RWPE2 (cell line): Measurements from ENCODE around the gene MS4A15.

Experiments used
- ATAC-seq: fragments of 200-7000 bp; cut with Tn5 transposase; 3 replicates; pipeline ENCODE4 v1.9.1; 2021; ENCODE audit warnings: low read depth
- DNase-seq: peaks from one replicate; pipeline ENCODE4 v3.0.0-alpha.2; 2020; ENCODE audit warnings: low spot score
- H3K27ac ChIP-seq: fragments of 450-650 bp; 2 replicates; pipeline ENCODE4 v1.5.1; 2017; ENCODE audit warnings: mild to moderate bottlenecking; ENCODE audit not compliant: poor library complexity, severe bottlenecking
- H3K27me3 ChIP-seq: fragments of 250-450 bp; sonication (Bioruptor Pico); 2 replicates; pipeline ENCODE4 v1.5.1; 2021; ENCODE audit warnings: mild to moderate bottlenecking, moderate library complexity; ENCODE audit not compliant: insufficient read depth, poor library complexity, severe bottlenecking
- H3K36me3 ChIP-seq: fragments of 250-450 bp; sonication (Bioruptor Pico); 2 replicates; pipeline ENCODE4 v1.5.1; 2020; ENCODE audit warnings: low read depth, mild to moderate bottlenecking, moderate library complexity
- H3K4me1 ChIP-seq: fragments of 250-450 bp; sonication (Bioruptor Pico); 2 replicates; pipeline ENCODE4 v1.5.1; 2021; ENCODE audit warnings: mild to moderate bottlenecking, moderate library complexity; ENCODE audit not compliant: insufficient read depth, poor library complexity, severe bottlenecking
- H3K4me3 ChIP-seq: fragments of 250-450 bp; sonication (Bioruptor Pico); 2 replicates; pipeline ENCODE4 v1.5.1; 2021; ENCODE audit warnings: mild to moderate bottlenecking, moderate library complexity; ENCODE audit not compliant: severe bottlenecking
- H3K9me3 ChIP-seq: fragments of 250-450 bp; sonication (Bioruptor Pico); 2 replicates; pipeline ENCODE4 v1.5.1; 2021; ENCODE audit warnings: mild to moderate bottlenecking, moderate library complexity; ENCODE audit not compliant: severe bottlenecking
- TF ChIP-seq, protein P1 (sequence below): fragments of 450-650 bp; IDR thresholded peaks from one replicate; pipeline ENCODE4 v1.5.1; 2017; ENCODE audit warnings: mild to moderate bottlenecking, moderate library complexity; ENCODE audit not compliant: poor library complexity, severe bottlenecking

Gene MS4A15

DNA sequence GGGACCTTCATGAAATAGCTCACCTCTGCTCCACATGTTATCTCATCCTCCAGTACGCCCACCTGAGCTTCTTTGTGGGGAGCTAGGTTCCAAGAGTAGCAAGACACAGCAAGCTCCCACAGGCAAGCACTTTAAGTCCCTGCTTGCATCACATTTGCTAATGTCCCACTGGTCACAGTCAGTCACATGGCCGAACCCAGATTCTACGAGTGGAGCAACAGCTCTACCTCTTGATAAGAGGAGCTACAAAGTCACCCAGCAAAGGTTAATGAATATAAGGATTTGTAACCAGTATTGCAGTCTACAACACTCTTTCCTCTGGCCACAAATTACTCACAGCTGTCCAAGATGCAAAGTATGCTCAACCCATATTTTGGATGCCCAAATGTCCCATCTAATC is 15.2 kb upstream of the MS4A15 start:
- Histone ChIP-seq H3K27ac (no peak overlapping the region), H3K36me3 (no peaks in the 10 kb centered on the region), H3K4me1 (no peaks in the 10 kb centered on the region), H3K27me3 (no peaks in the 10 kb centered on the region), H3K4me3 (no peak overlapping the region), H3K9me3 (no peaks in the 10 kb centered on the region)
- ATAC-seq (no peak), DNase-seq (no peak)
- TF ChIP-seq, protein P1, sequence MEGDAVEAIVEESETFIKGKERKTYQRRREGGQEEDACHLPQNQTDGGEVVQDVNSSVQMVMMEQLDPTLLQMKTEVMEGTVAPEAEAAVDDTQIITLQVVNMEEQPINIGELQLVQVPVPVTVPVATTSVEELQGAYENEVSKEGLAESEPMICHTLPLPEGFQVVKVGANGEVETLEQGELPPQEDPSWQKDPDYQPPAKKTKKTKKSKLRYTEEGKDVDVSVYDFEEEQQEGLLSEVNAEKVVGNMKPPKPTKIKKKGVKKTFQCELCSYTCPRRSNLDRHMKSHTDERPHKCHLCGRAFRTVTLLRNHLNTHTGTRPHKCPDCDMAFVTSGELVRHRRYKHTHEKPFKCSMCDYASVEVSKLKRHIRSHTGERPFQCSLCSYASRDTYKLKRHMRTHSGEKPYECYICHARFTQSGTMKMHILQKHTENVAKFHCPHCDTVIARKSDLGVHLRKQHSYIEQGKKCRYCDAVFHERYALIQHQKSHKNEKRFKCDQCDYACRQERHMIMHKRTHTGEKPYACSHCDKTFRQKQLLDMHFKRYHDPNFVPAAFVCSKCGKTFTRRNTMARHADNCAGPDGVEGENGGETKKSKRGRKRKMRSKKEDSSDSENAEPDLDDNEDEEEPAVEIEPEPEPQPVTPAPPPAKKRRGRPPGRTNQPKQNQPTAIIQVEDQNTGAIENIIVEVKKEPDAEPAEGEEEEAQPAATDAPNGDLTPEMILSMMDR = no peak

DNA sequence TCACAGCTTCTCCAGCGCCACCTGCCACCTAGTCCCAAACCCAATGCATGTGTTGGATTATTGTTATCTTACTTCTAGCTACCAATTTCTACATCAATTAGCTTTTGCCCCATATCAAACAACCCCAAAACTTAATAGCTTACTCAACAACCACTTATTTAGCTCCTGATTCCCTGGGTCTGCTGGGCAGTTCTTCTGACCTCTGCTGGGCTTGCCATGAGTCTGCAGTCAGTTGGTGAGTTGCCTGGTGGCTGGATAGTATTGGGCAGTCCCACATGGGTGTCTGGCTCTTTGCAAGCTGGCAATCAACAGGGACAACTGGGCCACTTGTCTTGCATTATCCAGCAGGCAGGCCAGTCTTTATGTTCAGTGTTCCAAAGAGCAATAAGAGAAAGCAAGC is 13.6 kb upstream of the MS4A15 start:
- ATAC-seq = no peak
- H3K27me3 ChIP-seq = no peaks in the 10 kb centered on the region
- no peak overlapping the region for H3K4me3 ChIP-seq
- H3K27ac ChIP-seq = no peak overlapping the region
- TF ChIP-seq, protein P1 = no peak
- H3K36me3 ChIP-seq = no peaks in the 10 kb centered on the region
- H3K4me1 ChIP-seq = no peaks in the 10 kb centered on the region
- no peak for DNase-seq
- H3K9me3 ChIP-seq = no peaks in the 10 kb centered on the region

DNA sequence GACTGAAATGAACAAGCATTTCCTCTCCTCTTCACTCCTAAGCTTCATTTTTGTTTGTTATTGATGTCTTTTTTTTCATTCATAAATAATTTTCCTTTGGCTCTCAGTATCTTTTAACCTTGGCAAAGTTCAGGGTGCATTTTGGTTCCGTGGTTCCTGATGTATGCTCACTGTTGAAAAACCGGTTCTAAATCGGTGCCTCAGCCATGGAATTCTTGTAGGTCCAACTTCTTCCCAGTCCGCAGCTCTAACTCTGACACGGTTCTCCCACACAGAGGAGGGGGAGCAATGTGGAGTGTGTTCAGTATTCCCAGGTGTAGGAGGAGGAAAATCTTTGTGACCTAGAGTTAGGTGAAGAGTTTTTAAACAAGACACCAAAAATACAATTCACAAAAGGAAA is 12.6 kb upstream of the MS4A15 start:
- H3K4me1 ChIP-seq = no peaks in the 10 kb centered on the region
- no peak overlapping the region for H3K27ac ChIP-seq
- DNase-seq (no peak), ATAC-seq (no peak)
- H3K36me3 ChIP-seq = no peaks in the 10 kb centered on the region
- H3K27me3 ChIP-seq = no peaks in the 10 kb centered on the region
- no peak overlapping the region for H3K4me3 ChIP-seq
- no peaks in the 10 kb centered on the region for H3K9me3 ChIP-seq
- TF ChIP-seq, protein P1 = no peak

DNA sequence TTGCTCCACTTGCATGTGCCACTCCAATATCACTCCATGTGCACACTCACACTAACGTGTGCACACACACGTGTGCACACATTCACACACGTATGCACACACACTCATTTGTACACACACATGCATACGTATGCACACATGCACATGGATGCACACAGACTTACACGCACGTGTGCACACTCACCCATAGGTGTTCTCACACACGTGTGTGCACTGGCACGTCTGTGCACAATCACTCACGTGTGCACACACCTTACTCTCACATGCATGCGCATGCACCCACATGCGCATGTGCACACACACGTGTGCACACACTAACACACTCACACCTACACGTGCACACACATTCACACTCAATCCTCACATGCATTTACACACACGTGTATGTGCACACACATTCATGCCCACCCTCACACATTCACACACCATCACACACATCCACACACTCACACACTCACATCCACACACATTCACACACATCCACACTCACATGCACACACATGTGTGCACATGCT is 9.3 kb upstream of the MS4A15 start:
- TF ChIP-seq, protein P1 = no peak

DNA sequence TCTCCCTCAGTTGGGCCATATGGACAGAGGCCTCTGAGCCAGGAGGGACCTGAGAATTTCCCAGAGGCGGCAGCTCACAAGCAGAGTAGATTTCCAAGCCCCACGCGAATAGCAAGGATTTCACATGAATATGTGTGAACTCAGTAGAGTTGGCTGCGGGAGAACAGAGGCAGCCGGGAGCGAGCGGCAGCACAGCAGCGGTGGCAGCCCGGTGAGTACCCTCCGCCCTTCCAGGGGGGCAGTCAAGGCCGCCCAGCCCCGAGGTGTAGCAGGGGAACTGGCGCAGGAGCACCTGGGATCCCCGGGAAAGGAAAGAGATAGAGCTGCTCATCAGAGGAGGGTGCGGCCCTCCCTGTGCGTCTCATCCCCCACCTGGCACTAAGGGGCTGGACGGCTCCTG is 8.4 kb upstream of the MS4A15 start:
- Histone ChIP-seq H3K27me3 (no peaks in the 10 kb centered on the region), H3K4me1 (no peaks in the 10 kb centered on the region), H3K27ac (no peak overlapping the region), H3K9me3 (no peaks in the 10 kb centered on the region), H3K4me3 (no peak overlapping the region), H3K36me3 (no peaks in the 10 kb centered on the region)
- TF ChIP-seq, protein P1 = no peak
- DNase-seq (no peak), ATAC-seq (no peak)

More for the DNA sequence above, 9.3 kb upstream of the MS4A15 start:
- H3K36me3 ChIP-seq = no peaks in the 10 kb centered on the region
- ATAC-seq (no peak), DNase-seq (no peak)
- no peak overlapping the region for H3K4me3 ChIP-seq
- H3K27ac ChIP-seq = no peak overlapping the region
- no peaks in the 10 kb centered on the region for H3K9me3 ChIP-seq
- H3K4me1 ChIP-seq = no peaks in the 10 kb centered on the region
- H3K27me3 ChIP-seq = no peaks in the 10 kb centered on the region
